Lung microvascular endothelial cell (primary cell): ENCODE results near the gene ADCY9. TPM values are rescaled to one million over a fixed set of nuclear protein-coding genes. Genes with fewer than 3 reads are reported as not detected.
"Not testable (repeated sequence)": the region's sequence is repeated elsewhere in the genome, so short reads cannot be mapped to it uniquely, and the experiment has no call there.

Experiments
- DNase-seq, 2 donors: peaks; one replicate each; pipeline versions ENCODE4 v3.0.0 to v3.0.0-alpha.2; 2010; ENCODE audit warnings: low read depth in 2 of 2
- total RNA-seq: library from RNA; depleted of rRNA; stranded (reverse); fragments of >200 nt; gene quantifications from 2 replicates; pipeline ENCODE4 v1.2.1, GENCODE V29; 2014

ADCY9 gene
- total RNA-seq, 1 donor from 2014 or later = 18.1 TPM

DNA sequence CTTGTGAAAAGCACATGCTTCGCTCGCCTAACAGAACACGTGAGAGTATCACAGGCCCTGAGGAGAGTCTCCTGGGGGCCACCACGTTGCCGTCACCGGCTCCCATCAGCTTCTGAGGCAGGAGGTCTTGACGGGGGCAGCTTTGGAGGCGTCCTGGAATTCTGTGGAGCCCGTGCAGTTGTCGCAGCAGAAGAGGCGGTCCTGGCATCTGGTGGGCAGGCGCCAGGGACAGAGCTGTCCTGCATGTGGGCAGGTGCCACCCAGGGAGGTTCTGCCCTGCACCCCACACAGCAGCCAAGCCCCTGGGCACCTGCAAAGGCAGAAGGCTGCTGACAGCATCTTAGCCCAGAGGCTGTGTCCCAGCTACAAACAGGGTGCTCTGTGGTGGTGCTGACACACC, 136.7 kb downstream of the ADCY9 start:
- DNase-seq = no peak

DNA sequence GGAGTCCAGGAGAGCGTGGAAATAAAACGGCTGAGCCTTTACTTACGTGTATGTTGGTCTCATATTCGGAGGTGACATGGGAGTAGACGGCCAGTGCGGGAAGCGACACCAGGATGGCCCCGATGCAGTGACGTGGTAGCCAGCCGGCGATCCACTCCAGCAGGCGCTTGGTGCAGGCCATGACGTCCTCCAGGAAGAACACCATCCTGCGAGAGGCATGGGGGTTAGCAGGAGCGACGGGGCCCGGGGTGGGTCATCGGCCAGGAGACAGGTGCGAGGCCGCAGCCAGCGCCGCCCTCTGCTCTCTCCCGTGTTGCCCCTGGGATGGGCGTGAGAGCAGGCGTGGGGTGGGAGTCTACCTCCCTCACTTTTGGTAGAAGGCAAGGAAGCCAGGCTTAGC, 137.2 kb downstream of the ADCY9 start:
- no peak for DNase-seq

DNA sequence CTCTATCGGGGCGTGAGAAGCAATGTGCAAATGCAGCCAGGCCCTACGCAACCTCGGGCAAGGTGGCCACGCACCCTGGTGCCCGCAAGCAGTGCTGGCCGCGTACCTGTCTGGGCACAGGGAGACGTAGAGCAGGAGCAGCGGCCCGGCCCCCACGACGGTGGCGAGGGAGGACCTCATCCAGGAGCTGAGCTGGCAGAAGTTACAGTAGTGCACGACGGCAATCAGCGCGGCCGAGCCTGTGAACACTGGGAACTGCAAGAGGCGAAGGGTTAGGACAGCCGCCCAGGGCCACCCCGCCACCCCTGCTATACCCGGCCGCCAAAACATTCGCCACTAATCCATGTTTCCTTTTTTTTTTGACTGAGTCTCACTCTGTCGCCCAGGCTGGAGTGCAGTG, 138.9 kb downstream of the ADCY9 start:
- no peak for DNase-seq

DNA sequence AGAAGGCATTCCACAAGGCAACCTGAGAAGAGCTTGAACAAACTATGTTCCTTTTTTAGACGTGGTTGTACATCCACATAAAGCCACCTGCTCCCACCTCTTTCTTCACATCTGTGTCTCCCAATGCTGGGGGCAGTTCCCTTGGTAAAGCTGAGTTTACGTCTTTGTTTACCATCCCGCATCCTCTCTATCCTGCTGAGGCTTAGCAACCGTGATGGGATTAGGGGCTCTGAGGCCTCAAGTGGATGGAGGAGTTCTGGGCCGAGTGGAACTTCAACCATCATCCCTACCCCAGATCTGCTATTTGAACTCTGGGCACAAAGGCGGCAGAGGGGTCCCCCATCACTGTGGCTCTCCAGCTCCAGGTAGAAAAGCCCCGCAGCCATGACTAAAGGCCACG, 141.5 kb downstream of the ADCY9 start:
- no peak for DNase-seq

DNA sequence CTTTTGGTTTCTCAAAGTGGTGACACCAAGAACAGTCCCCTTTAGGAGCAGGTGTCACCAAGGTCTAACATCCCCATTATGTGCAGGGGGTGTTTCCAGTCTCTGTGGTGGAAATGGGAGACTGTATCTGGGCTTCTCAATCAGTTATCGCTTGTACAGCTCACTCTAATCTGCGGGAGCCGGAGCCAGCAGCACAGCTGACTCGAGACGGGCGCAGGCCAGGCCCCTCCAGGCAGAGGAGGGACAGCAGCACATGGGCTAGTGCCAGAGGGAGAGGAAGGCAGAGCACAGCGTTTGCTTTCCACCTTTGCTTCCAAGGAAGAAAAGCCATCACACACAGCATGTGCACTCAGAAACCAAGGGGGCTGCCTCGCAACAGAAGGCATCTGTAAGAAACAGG, 144.5 kb downstream of the ADCY9 start:
- no peak for DNase-seq

DNA sequence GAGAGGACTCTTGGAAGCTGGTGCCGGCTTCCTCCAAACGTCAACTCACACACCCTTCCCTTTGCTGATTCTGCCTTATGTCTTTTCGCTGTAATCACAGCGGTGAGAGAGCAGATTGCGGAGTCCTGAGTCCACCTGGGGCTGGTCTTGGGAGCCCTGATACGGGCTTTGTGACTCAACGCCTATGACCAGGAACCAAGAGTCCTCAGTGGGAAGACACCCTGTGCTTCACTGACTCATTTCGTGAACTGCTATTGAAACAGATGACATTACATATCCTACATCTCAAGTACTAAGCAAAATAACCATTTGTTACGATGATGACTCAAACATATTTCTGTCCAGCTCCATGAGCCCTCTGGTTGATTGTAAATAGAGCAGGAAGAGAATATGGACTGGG, 145.0 kb downstream of the ADCY9 start:
- peak in 1 of 2 donors; percentile 74 for DNase-seq

DNA sequence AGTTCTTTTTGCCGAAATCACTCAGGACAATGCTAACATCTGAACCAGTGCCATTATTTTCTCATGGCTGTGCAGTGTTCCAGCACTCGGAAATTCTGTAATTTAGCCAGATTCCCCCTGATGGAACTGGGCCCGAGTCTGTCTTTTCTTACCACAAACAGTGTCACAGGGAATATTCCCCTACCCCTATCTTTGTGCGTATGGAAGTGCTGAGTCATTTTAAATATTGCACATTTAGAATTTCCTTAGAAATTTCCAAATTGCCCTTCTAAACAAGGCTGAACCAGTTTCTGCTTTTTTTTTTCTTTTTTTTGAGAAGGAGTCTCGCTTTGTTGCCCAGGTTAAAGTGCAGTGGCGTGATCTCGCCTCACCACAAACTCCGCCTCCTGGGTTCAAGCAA, 147.7 kb downstream of the ADCY9 start:
- DNase-seq = no peak

DNA sequence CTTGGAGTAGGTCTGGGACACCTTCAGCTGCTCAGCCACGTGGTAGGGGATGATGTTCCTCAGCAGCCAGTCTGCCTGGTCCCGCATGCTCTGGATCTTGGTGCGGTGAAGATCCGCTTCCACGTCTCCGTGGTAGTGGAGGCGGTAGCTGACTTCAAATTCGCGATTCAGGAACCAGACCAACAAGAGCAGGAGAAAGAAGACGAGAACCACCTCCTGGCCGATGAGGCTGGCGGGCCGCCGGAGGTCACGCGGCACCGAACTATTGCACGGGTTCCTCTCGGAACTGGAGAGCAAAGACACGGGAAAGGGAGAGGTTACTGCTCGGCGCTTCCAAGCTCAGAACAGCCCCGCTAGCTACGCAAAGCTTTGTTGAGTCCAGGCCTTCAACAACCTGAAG, 149.6 kb downstream of the ADCY9 start:
- DNase-seq = no peak

DNA sequence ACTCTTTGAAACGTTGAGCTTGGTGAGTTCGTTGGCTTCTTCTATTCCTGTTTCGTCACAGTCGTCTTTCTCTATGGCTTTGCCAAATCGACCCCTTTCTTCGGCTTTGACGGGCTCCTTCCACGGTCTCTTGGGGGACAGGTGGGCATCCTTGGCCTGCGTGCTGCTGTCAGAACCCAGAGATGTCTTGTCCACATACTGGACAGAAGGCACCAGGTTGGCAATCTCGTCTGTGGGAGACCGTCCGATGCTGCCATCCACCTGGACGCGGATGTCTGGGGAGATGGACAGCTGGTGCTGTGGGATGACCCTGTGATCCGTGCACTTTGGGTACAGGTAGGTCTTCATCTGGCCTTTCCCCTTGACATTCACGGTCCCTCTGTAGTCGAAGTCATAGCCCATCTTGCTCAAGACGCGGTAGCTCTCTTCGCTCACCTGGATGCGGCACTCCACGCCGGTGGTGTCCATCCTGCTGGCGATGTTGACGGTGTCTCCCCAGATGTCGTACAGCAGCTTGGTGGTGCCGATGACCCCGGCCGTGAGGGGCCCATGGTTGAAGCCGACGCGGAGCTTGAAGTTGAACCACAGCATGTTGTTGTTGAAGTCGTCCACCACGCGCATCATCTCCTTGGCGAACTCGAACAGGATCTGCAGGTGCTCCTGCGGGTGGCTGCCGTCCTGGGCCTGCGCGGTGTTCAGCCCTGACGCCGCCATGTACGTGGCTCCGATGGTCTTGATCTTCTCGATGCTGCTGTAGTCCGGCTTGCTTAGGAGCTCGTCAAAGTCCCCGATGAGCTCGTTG, 150.3 kb downstream of the ADCY9 start:
- no peak for DNase-seq

DNA sequence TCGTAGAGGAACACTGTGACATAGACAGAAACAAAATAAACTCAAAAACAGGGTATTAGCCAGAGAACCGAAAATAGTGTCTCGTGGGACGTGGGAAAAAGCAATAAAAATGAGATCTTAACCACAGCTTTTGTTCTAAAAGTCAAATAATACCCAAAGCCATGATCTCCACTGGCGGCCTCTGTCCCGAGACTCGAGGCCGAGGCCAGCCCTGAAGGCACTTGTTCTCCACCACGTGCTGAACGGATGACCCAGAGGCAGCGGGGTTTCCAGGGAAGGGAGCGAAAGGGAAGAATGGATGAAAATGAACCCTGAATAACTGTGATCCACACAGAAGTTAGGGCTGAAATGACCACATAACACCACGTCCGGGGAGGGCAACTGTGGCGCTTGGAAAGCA, 150.9 kb downstream of the ADCY9 start:
- no peak for DNase-seq

DNA sequence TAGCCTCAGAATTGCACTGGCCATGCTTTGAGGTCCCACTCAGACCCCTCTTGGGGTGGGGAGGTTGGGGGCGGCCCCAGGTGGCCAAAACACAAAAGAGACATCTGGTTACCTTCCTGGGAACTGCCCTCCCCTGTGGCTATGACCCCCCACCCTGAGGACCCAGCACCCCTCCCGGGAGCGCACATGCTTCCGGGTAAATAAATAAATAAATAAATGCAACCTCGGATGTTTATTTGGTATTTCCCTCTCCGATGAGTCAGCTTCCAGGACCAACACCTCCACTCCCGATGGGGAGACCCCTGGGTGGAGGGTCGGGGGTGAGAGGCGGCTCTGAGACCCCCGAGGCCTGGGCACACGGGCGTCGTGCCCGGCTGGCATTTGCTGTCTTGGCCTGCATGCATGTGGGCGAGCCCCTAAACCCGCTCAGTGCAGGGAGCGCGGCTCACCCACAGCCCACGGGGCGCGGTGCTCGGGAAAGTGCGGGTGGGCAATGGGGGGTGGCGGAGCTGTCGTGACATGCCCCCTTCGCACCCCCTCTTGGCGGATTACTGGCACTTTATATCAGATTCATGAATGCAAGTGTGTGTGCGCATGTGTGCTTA, 151.5 kb downstream of the ADCY9 start:
- no peak for DNase-seq

DNA sequence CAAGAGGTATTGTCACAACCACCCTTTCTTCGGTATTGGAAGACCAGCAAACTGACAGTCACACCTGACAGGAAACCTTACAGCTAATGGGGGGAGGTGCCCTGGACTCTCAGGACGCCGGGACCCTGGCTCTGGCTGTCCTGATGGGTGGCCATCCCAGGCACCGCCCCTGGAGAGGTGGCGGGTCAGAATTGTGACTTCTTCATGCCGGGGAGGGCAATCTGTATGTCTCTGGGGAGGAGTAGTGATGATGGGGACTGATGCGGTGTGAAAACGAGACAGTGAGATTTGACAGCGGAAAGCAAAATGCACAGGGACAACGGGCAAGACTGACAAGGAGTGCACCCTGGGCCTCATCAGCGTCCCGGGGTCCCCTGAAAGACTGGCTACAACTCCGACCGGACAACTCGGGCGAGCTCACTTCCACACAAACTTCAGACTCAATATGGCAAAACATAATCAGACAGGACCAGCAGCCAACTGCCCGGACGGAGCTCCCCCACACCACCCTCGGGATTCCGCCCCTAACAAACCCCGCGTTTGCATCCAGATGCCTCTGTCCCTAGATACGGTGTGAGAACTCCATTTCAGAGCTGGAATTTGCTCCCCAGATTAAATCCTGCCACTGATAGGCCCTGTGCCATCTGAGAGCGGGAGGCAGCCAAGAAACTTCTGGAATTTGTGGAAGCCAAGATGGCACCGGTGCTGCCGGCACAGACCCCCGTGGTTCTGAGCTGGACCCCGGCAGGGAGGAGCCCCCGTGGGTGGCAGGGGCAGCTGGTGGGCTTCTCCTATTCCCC, 152.2 kb downstream of the ADCY9 start:
- DNase-seq = no peak

DNA sequence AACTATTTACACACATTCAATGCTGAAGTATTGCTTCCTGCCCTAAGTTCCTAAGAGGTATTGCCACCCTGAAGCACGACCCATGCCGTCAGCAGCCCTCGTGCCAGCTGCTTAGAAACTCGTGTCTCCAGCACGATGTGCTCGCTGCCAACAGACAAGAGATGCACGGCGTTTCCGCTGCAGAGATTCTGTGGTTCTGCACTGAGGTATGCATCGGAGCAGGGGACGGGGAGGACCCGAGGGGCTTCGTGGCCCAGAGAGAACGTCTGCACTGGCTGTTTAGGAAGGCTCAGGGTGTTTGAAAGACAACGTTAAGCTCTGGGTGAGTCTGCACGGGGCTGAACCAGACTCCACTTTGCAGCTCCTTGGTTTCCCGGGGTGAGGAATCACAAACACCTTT, 153.0 kb downstream of the ADCY9 start:
- DNase-seq = peak; percentile 20 to 25

DNA sequence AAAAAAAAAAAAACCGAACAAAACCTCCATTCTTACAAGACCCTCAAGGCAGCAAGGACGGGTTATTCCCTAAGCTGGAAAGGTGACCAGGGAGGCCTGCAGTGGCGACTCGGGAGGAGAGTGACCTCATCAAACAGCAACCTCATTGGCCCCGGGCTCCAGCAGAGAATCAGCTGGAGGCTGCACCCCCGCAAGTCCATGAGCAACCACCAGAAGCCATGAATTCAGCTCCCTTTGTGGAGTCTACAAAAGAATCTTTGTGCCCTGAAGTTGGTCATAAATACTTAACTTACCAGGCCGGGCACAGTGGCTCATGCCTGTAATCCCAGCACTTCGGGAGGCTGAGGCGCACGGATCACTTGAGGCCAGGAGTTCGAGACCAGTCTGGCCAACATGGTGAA, 154.8 kb downstream of the ADCY9 start:
- DNase-seq = no peak

DNA sequence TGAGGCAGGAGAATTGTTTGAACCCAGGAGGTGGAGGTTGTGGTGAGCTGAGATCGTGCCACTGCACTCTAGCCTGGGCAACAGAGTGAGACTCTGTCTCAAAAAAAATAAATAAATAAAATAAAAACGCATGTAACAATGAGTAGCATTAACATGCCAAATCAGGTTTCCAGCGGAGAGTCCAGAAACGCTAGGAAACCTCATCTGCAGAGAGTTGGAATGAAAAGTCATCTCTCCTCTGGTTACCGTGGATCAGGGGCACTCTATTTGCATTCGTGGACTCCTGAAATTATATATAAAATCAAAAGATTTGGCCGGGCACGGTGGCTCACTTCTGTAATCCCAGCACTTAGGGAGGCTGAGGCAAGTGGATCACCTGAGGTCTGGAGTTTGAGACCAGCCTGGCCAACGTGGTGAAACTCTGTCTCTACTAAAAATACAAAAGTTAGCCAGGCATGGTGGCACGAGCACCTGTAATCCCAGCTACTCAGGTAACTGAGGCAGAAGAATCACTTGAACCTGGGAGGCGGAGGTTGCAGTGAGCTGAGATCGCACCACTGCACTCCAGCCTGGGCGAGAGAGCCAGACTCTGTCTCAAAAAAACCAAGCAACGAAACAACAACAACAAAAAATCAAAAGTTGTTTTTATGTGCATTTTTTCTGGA, 156.2 kb downstream of the ADCY9 start:
- DNase-seq = not testable (repeated sequence)

DNA sequence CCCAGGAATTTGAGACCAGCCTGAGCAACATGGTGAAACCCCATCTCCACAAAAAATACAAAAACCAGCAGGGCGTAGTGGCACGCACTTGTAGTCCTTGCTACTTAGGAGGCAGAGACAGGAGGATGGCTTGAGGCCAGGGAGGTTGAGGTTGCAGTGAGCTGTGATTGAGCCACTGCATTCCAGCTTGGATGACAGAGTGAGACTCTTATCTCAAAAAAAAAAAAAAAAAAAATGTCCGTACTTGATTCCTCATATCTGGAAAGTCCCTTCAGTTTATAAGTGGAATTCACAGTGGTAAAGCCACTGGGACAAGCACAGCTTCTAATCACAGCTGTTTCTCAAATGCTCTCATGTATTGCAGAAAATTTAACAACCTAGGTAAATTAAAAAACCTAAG, 157.1 kb downstream of the ADCY9 start:
- DNase-seq = peak in 1 of 2 donors; percentile 23

DNA sequence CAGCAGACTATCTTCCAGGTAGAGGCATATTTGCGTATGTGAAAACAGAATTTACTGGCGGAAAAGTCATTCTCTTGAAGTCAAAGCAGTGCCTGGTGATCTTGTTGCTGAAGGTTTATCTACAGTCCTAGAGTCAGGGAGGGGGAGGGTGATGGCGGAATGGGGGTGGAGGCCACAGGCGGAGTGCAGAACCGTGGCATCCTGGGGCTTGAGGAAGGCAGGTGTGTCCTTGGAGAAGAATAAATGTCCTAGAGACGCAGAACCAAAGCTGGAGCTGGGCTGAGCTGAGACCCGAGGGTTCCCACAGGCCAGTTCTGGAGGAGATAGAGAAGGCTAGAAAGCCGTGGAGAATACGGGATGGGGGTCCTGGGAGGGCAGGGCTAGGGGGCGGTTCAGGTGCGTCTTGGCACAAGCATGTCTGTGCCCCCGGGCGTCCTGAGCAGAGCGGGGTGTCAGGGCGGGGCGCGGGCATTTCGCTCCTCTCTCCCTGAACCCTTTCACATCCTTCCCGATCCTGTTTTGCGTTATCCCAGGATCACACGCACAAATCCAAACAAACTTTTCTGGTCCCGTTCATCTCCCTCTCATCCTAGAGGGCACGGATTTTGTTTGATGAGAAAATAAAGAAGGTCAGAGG, 158.8 kb downstream of the ADCY9 start:
- no peak for DNase-seq

DNA sequence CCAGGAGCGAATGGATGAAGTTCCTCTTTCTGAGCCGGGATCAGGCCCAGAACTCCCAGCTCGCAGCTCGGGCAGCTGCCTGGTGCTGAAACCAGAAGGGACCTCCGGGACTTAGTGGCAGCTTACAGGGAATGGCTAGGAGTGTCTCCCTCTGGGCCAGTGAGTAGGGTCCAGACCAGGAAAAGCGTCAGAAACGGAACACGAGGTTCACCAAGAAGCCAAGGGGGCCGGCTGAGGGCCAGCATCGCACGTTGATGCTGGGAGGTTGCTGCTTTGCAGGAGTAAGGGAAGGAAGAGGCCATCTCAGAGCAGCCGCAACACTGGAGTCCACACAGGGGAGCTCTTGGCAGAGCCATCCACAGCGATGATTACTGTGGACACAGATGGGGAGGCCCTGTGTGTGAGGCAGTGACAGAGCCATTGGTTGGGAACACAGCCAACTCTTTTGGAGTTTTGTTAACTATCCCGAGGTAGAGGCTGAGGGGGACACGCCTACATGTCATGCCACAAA, 161.8 kb downstream of the ADCY9 start:
- no peak for DNase-seq

DNA sequence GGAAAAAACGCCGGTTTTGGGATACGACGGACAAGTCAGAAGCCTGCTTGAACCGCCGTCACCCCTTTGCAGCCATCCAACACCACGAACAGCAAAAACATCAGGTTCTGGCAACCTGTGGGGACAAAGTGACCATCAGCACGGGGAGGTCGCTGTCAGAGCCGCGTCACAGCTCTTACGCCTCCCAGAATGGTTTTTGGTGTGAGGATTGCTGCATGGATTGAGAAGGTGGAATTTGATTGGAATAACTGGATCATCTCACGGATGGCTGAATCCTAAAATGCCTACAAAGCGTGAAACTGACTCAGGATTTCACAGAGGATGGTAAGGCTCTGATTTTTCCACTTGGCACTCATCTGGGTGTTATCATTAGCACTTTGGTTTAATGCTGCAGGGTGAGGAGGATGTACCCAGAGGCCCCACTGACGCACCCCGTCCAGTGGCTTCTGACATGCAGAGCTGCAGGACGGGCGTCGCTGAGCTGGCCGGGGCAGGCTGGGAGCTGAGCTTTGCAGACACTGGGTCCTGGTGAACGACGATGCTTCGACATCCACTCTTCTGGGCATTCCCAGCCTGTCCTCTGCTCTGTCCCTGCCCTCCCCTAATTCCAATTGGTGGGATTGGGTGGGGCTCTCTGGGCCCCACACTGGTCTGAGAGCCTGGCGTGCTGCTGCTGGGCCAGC, 162.4 kb downstream of the ADCY9 start:
- DNase-seq = no peak

DNA sequence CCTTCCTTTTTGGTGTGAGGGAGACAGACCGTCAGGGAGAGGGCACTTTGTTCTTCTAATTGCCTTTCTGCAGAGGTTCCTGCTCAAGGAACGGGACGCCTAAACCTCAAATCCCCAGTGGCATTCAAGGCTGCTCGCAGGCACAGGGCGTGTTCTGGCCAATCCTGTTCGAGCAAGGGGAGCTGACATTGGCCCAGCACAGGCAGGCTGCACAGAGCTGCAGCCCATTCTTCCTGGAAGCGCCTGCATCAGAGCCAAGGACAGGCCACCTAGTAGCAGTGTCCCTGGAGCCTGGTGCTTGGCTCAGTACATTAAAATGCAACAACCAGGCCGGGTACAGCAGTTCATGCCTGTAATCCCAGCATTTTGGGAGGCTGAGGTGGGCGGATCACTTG, 163.5 kb downstream of the ADCY9 start:
- no peak for DNase-seq
